Neural cell (in vitro differentiated cells): ENCODE results near the gene CRNKL1.

Experiments
- EP300 ChIP-seq: fragments of 450-650 bp; conservative IDR thresholded peaks from 2 replicates; pipeline ENCODE4 v1.6.1; 2014; ENCODE audit warnings: antibody characterized with exemption, mild to moderate bottlenecking, moderate library complexity; ENCODE audit not compliant: poor library complexity, severe bottlenecking
- MXI1 ChIP-seq: fragments of 450-650 bp; conservative IDR thresholded peaks from 2 replicates; pipeline ENCODE4 v1.6.1; 2014; ENCODE audit warnings: antibody characterized with exemption, mild to moderate bottlenecking; ENCODE audit not compliant: poor library complexity, severe bottlenecking
- TF ChIP-seq, protein P1 (sequence below): fragments of 450-650 bp; IDR thresholded peaks from 2 replicates; pipeline ENCODE4 v1.5.1; 2014; ENCODE audit warnings: antibody characterized with exemption, mild to moderate bottlenecking, moderate library complexity; ENCODE audit not compliant: poor library complexity, severe bottlenecking
- TF ChIP-seq, protein P2 (sequence below): IDR thresholded peaks from 2 replicates; pipeline ENCODE4 v1.6.1; 2012; ENCODE audit warnings: borderline replicate concordance

DNA sequence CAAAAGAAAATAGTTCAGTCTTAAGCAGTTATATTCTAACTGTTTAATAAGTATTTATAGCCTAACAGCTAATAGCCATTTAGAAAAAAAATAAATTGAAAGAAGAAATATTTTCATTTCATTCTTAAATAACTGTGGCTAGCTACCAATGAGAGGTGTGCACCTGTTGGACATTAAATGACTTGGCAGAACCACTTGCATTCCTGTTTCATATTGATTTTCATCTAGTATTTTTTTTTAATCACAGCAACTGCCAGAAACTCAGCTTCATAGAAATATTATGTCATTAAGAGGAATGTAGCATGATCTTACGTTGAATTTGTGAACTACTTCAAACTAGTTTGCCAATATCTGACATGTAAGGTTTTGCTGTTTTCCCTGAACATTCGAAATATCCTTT is 25.0 kb downstream of the CRNKL1 start:
- TF ChIP-seq, protein P1, sequence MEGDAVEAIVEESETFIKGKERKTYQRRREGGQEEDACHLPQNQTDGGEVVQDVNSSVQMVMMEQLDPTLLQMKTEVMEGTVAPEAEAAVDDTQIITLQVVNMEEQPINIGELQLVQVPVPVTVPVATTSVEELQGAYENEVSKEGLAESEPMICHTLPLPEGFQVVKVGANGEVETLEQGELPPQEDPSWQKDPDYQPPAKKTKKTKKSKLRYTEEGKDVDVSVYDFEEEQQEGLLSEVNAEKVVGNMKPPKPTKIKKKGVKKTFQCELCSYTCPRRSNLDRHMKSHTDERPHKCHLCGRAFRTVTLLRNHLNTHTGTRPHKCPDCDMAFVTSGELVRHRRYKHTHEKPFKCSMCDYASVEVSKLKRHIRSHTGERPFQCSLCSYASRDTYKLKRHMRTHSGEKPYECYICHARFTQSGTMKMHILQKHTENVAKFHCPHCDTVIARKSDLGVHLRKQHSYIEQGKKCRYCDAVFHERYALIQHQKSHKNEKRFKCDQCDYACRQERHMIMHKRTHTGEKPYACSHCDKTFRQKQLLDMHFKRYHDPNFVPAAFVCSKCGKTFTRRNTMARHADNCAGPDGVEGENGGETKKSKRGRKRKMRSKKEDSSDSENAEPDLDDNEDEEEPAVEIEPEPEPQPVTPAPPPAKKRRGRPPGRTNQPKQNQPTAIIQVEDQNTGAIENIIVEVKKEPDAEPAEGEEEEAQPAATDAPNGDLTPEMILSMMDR: no peak
- TF ChIP-seq MXI1 (no peak), EP300 (no peak)
- TF ChIP-seq, protein P2, sequence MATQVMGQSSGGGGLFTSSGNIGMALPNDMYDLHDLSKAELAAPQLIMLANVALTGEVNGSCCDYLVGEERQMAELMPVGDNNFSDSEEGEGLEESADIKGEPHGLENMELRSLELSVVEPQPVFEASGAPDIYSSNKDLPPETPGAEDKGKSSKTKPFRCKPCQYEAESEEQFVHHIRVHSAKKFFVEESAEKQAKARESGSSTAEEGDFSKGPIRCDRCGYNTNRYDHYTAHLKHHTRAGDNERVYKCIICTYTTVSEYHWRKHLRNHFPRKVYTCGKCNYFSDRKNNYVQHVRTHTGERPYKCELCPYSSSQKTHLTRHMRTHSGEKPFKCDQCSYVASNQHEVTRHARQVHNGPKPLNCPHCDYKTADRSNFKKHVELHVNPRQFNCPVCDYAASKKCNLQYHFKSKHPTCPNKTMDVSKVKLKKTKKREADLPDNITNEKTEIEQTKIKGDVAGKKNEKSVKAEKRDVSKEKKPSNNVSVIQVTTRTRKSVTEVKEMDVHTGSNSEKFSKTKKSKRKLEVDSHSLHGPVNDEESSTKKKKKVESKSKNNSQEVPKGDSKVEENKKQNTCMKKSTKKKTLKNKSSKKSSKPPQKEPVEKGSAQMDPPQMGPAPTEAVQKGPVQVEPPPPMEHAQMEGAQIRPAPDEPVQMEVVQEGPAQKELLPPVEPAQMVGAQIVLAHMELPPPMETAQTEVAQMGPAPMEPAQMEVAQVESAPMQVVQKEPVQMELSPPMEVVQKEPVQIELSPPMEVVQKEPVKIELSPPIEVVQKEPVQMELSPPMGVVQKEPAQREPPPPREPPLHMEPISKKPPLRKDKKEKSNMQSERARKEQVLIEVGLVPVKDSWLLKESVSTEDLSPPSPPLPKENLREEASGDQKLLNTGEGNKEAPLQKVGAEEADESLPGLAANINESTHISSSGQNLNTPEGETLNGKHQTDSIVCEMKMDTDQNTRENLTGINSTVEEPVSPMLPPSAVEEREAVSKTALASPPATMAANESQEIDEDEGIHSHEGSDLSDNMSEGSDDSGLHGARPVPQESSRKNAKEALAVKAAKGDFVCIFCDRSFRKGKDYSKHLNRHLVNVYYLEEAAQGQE: no peak
